GM23248 (cell line): ENCODE data around the gene IFT122. TPM values are rescaled to one million over a fixed set of nuclear protein-coding genes. Genes with fewer than 3 reads are reported as not detected.

Experiments
- DNase-seq: peaks from one replicate; pipeline ENCODE4 v3.0.0-alpha.2; 2015
- H2AFZ ChIP-seq: fragments of 200-600 bp; sonication (generic); 2 replicates; pipeline ENCODE4 v1.6.1; 2016; ENCODE audit warnings: antibody characterized with exemption
- H3F3A ChIP-seq: fragments of 200-600 bp; sonication (generic); 2 replicates; pipeline ENCODE4 v1.6.1; 2016; ENCODE audit warnings: mild to moderate bottlenecking, antibody characterized with exemption, mixed run types; ENCODE audit not compliant: insufficient read depth
- H3K27ac ChIP-seq: fragments of 200-600 bp; sonication (generic); 2 replicates; pipeline ENCODE4 v1.5.1; 2016; ENCODE audit warnings: mild to moderate bottlenecking
- H3K27me3 ChIP-seq: fragments of 200-600 bp; sonication (generic); replicated peaks from 2 replicates; pipeline ENCODE4 v1.6.1; 2016; ENCODE audit warnings: mild to moderate bottlenecking; ENCODE audit not compliant: insufficient read depth
- H3K36me3 ChIP-seq: fragments of 200-600 bp; sonication (generic); 2 replicates; pipeline ENCODE4 v1.6.1; 2016; ENCODE audit warnings: low read depth, mild to moderate bottlenecking
- H3K4me1 ChIP-seq: fragments of 200-600 bp; sonication (generic); 2 replicates; pipeline ENCODE4 v1.6.1; 2016; ENCODE audit warnings: mild to moderate bottlenecking; ENCODE audit not compliant: insufficient read depth
- H3K4me2 ChIP-seq: fragments of 200-600 bp; sonication (generic); one replicate; pipeline ENCODE4 v1.6.1; 2016; ENCODE audit warnings: mild to moderate bottlenecking; ENCODE audit not compliant: unreplicated experiment
- H3K4me3 ChIP-seq: fragments of 200-600 bp; sonication (generic); 2 replicates; pipeline ENCODE4 v1.5.1; 2016; ENCODE audit warnings: mild to moderate bottlenecking
- H3K79me2 ChIP-seq: fragments of 200-600 bp; sonication (generic); 2 replicates; pipeline ENCODE4 v1.6.1; 2016; ENCODE audit warnings: mild to moderate bottlenecking; ENCODE audit not compliant: insufficient read depth
- H3K9ac ChIP-seq: fragments of 200-600 bp; sonication (generic); 2 replicates; pipeline ENCODE4 v1.6.1; 2016; ENCODE audit warnings: mild to moderate bottlenecking
- H3K9me2 ChIP-seq: fragments of 200-600 bp; sonication (generic); 2 replicates; pipeline ENCODE4 v1.6.1; 2016; ENCODE audit warnings: mixed run types, mild to moderate bottlenecking, moderate library complexity; ENCODE audit not compliant: insufficient read depth
- H3K9me3 ChIP-seq: fragments of 200-600 bp; sonication (generic); one replicate; pipeline ENCODE4 v1.6.1; 2017; ENCODE audit warnings: low read depth
- H4K20me1 ChIP-seq: fragments of 200-600 bp; sonication (generic); 2 replicates; pipeline ENCODE4 v1.6.0; 2016; ENCODE audit not compliant: insufficient read depth
- EZH2 ChIP-seq: fragments of 200-600 bp; sonication (generic); IDR thresholded peaks from 2 replicates; pipeline ENCODE4 v1.6.1; 2018; ENCODE audit warnings: antibody characterized with exemption, mild to moderate bottlenecking; ENCODE audit not compliant: insufficient read depth, poor library complexity, severe bottlenecking
- EZH2phosphoT487 ChIP-seq: fragments of 200-600 bp; sonication (generic); IDR thresholded peaks from 2 replicates; pipeline ENCODE4 v1.6.1; 2018; ENCODE audit warnings: antibody characterized with exemption, moderate library complexity, mild to moderate bottlenecking, low read depth; ENCODE audit not compliant: insufficient read depth
- WGBS, 2 experiments: methylation state at CpG; one replicate each; pipeline ENCODE4 v1.1.6; 2015 to 2017; ENCODE audit warnings: low lambda C conversion rate in 2 of 2, low coverage in 1 of 2; ENCODE audit errors: missing lambda C conversion rate in 2 of 2; 5-methylcytosine and 5-hydroxymethylcytosine counted together
- in situ Hi-C: fragments of 300-500 bp; cut with MboI; formaldehyde crosslinking; loops from 2 replicates; pipeline ENCODE4 v1.15.0; 2020
- polyA plus RNA-seq: library from polyadenylated mRNA; unstranded; fragments of >200 nt; fragmentation: Nextera tagmentation; extraction: Ambion mirVana; gene quantifications from 2 replicates; pipeline ENCODE4 v1.2.1, GENCODE V29; 2016
- total RNA-seq: library from RNA; depleted of rRNA; stranded (reverse); fragments of >200 nt; shearing (Covaris generic); gene quantifications from 2 replicates; pipeline ENCODE4 v1.2.3, GENCODE V29; 2014

The IFT122 gene
- total and polyA plus RNA-seq, 2 experiments from 2014 or later: 16.1 to 16.3 TPM

DNA sequence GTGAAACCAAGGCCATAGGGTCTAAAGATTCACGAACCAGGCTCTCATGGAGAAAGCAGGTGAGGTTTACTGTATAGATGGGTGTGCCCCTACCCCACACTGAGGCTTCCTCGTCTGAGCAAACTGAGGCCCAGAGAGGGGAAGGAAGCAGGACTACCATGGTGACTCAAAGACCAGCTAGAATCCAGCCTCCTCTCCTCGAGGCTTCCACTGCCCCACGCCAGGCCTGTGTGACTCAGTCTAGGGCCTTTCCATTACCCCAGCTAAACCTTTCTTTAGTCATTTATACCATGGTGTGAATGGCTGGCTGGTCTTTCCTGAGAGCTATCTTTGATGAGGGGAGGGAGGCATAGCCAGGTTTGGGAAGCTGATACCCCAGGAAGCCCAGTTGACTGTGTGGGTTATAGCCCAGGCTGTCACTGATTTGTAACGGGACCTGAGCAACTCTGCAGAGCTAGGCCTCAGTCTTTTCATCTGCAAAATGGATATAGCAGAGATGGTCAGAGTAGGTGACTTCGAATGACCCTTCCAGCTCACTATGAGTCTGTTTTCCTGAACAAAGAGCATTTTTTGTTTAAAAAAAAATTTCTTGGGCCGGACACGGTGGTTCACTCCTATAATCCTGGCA lies 85.4 kb downstream of the IFT122 start:
- WGBS, 2 experiments: 66% methylated on average over 8 of the region's 8 CpGs
- Histone ChIP-seq H3K27me3 (no peaks in the 10 kb centered on the region), H3K9ac (no peak overlapping the region), H3K27ac (peak overlapping the region; percentile 31; the same call in 1 of the 2 replicates), H3K4me2 (no peak overlapping the region), H3K36me3 (no peaks in the 10 kb centered on the region), H3K4me3 (no peak overlapping the region), H3K4me1 (0 out of 2 replicates have a peak, but pooled peaks cover 7% of the 10 kb centered on the region), H3F3A (peaks cover 9% of the 10 kb centered on the region; the same call in 1 of the 2 replicates), H2AFZ (0 out of 2 replicates have a peak overlapping the region, but pooled peaks have one; percentile 22), H3K79me2 (no peaks in the 10 kb centered on the region), H4K20me1 (no peaks in the 10 kb centered on the region), H3K9me3 (no peaks in the 10 kb centered on the region), H3K9me2 (no peaks in the 10 kb centered on the region)
- peak; percentile 90 for DNase-seq
- in situ Hi-C loops: no loop called here
- TF ChIP-seq EZH2: no peak
- no peak for TF ChIP-seq EZH2phosphoT487

- WGBS, 2 experiments: 73 to 83% methylated on average over 9 to 12 of the region's 12 CpGs
- H3K27me3 ChIP-seq: no peaks in the 10 kb centered on the region
- H3K9me3 ChIP-seq: no peaks in the 10 kb centered on the region
- no peaks in the 10 kb centered on the region for H3K9me2 ChIP-seq
- in situ Hi-C loops: no loop called here
- TF ChIP-seq EZH2phosphoT487 (no peak), EZH2 (no peak)
- H3F3A ChIP-seq: peaks cover 9% of the 10 kb centered on the region; the same call in 1 of the 2 replicates
- H3K36me3 ChIP-seq: no peaks in the 10 kb centered on the region
- H3K4me3 ChIP-seq: no peak overlapping the region
- 0 out of 2 replicates have a peak, but pooled peaks cover 8% of the 10 kb centered on the region for H3K4me1 ChIP-seq
- H3K79me2 ChIP-seq: no peaks in the 10 kb centered on the region
- H3K9ac ChIP-seq: no peak overlapping the region
- DNase-seq: peak; percentile 11
- no peaks in the 10 kb centered on the region for H4K20me1 ChIP-seq
- no peak overlapping the region for H2AFZ ChIP-seq
- no peak overlapping the region for H3K27ac ChIP-seq
- no peak overlapping the region for H3K4me2 ChIP-seq
These were observed 86.3 kb downstream of the IFT122 start for GRCh38 chr3:129526121-129526900.

- Histone ChIP-seq H2AFZ (no peak overlapping the region), H3K4me3 (no peak overlapping the region), H3K9me2 (no peaks in the 10 kb centered on the region), H4K20me1 (no peaks in the 10 kb centered on the region), H3K9ac (no peak overlapping the region), H3K27me3 (no peaks in the 10 kb centered on the region), H3K79me2 (no peaks in the 10 kb centered on the region), H3F3A (peaks cover 9% of the 10 kb centered on the region; the same call in 1 of the 2 replicates), H3K4me1 (0 out of 2 replicates have a peak, but pooled peaks cover 8% of the 10 kb centered on the region), H3K36me3 (no peaks in the 10 kb centered on the region), H3K27ac (no peak overlapping the region), H3K4me2 (no peak overlapping the region), H3K9me3 (no peaks in the 10 kb centered on the region)
- DNase-seq: no peak
- no peak for TF ChIP-seq EZH2
- TF ChIP-seq EZH2phosphoT487: no peak
- 84 to 89% methylated on average over 11 of the region's 11 CpGs for WGBS, 2 experiments
- in situ Hi-C loops: no loop called here
These were observed 87.2 kb downstream of the IFT122 start for GRCh38 chr3:129527262-129527661.

DNA sequence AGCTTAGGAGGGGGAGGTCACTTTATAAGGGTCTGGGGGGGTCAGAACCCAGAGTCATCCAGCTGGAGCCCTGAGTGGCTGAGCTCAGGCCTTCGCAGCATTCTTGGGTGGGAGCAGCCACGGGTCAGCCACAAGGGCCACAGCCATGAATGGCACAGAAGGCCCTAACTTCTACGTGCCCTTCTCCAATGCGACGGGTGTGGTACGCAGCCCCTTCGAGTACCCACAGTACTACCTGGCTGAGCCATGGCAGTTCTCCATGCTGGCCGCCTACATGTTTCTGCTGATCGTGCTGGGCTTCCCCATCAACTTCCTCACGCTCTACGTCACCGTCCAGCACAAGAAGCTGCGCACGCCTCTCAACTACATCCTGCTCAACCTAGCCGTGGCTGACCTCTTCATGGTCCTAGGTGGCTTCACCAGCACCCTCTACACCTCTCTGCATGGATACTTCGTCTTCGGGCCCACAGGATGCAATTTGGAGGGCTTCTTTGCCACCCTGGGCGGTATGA lies 88.6 kb downstream of the IFT122 start, which contains the start of gene RHO:
Gene RHO, plus strand, starts transcription at position 51 of the 512 bp plus-strand sequence. Its CDS starts 95 bp downstream, at position 146.
- DNase-seq: no peak
- WGBS, 2 experiments: 90 to 94% methylated on average over 18 of the region's 18 CpGs
- in situ Hi-C loops: no loop called here

More for the DNA sequence above, 88.6 kb downstream of the IFT122 start, which contains the start of gene RHO:
- no peak for TF ChIP-seq EZH2phosphoT487
- TF ChIP-seq EZH2: no peak
- Histone ChIP-seq H3K79me2 (no peaks in the 10 kb centered on the region), H3K4me1 (0 out of 2 replicates have a peak, but pooled peaks cover 8% of the 10 kb centered on the region), H4K20me1 (no peaks in the 10 kb centered on the region), H3K36me3 (no peaks in the 10 kb centered on the region), H3K4me2 (no peak within 1 kb of the TSS), H3K9me3 (no peaks in the 10 kb centered on the region), H3K9ac (no peak within 1 kb of the TSS), H2AFZ (no peak within 1 kb of the TSS), H3K4me3 (no peak within 1 kb of the TSS), H3K9me2 (no peaks in the 10 kb centered on the region), H3F3A (peaks cover 9% of the 10 kb centered on the region; the same call in 1 of the 2 replicates), H3K27me3 (no peaks in the 10 kb centered on the region), H3K27ac (no peak within 1 kb of the TSS)
